NCI-H1092 treated with DMSO at 0.1 percent for 48 hours (cell line): ENCODE results near the gene SLCO3A1.

ENCODE experiments used
- DNase-seq: peaks from one replicate; lab custom pipeline; 2025; lab: John Stamatoyannopoulos, UW

Gene SLCO3A1

DNA sequence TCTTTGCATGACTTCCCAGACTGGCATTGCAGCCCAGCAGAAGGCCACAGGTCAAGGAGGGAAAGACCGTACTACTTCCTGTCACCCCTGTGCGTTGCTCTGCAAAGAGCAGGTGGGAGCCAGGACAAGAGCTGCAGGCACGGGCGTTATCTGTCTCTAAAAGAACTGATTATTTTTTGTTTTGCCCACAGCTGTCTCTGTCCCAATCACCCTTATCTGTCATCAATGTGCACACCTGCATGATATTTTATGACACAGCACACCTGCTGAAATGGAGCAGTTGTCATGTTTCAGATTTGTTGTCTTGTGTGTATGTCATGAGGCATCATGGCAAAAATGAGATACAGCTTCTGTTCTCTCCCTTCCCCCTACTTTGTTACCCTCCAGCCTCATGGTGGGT, 58.8 kb downstream of the SLCO3A1 start:
- peak; percentile 18 for DNase-seq

DNA sequence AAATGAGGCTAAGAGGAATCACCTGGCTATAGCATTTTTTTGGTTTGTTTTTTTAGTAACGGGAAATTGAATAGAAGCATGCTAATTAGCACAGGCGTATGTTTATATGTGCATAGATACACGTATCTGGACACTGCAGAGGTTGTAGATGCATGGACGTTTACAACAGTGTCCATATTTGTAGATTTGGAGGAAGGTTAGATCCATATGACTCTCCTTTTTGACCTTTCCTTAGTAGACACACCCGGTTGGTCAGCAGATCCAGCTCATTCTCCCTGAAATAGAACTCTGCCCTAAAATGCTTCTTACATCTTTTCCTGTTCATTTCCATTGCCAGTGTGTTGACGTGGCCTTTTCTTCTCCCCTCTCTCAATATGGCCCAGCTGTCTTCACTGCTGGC, 60.1 kb downstream of the SLCO3A1 start:
- DNase-seq, result no peak

DNA sequence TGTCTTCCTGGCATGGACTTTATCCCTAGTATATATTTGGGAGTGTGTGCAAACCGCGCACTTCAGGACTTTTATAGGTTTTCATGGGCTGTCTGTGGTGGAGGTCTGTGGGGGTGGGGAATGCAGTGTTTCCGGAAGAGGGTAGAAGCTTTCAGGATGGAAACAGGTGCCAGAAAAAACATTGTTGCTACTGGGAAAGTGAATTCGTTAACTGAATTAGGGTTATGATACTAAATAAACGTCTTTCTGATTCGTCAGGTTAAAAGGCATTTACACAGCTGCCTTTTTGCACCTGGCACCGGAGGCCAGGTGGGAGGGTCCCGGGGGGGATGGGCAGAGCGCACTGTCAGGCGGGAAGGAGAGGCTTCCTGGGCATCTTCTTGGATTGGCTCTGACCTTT, 62.1 kb downstream of the SLCO3A1 start:
- DNase-seq, result peak; percentile 87

DNA sequence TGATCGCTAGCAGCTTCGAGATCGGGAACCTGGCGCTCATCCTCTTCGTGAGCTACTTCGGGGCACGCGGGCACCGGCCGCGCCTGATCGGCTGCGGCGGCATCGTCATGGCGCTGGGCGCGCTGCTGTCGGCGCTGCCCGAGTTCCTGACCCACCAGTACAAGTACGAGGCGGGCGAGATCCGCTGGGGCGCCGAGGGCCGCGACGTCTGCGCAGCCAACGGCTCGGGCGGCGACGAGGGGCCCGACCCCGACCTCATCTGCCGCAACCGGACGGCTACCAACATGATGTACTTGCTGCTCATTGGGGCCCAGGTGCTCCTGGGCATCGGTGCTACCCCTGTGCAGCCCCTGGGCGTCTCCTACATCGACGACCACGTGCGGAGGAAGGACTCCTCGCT, 62.5 kb downstream of the SLCO3A1 start:
- DNase-seq, result no peak

DNA sequence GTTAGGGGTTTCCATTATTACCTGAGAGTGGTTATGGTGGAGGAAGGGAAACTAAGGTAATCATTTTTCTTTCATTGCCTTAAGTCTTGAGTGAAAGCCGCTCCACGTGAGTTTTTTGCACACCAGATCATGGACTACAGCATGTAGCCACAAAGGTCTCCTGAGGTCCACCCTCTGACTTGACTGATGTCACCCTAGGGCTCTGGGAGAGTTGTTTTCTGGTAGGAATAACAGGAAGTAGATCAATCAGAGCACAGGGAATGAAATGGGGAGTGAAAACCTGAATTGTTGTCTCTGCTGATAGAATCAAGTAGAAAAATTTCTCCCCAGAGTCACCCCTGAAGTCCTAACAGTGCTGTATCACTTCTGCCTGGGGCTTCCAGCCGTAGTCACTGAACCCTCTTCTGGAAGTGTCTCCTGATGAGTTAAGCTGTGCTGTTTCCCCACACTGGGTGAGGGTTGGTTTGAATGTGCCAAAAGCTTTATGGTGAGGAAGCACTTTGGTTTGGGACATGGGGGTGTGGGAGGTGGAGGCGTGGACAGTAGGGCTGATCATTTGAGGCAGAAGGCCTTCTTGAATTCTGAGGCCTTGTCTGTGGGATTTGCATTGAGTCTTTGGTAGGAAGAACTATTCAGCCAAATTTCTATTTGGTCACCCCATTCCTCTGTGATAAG, 64.3 kb downstream of the SLCO3A1 start:
- DNase-seq, result no peak

DNA sequence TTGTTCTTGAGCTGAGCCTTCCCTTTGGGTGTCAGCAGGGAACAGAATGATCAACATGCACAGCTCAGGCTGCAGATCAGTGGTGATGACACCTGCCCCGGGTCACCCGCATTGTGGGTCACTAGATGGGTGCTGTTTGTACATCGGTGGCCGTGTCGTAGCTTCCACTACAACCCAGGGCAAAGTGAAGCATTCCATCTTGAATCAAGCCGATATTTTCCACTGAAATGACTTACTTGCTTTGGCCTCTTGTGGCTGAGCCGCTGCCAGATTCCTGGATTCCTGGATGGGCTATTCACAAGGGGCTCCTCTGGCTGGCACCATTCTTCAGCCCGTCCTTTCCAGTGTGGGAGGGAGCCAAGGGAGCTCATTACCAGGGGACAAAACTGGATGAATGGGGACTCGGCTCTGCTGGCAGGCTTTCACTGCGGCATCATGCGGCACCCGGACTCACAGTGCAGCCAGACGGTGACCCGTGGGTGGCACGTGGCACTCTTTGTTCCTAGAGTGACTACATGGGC, 65.6 kb downstream of the SLCO3A1 start:
- DNase-seq, result peak; percentile 22

DNA sequence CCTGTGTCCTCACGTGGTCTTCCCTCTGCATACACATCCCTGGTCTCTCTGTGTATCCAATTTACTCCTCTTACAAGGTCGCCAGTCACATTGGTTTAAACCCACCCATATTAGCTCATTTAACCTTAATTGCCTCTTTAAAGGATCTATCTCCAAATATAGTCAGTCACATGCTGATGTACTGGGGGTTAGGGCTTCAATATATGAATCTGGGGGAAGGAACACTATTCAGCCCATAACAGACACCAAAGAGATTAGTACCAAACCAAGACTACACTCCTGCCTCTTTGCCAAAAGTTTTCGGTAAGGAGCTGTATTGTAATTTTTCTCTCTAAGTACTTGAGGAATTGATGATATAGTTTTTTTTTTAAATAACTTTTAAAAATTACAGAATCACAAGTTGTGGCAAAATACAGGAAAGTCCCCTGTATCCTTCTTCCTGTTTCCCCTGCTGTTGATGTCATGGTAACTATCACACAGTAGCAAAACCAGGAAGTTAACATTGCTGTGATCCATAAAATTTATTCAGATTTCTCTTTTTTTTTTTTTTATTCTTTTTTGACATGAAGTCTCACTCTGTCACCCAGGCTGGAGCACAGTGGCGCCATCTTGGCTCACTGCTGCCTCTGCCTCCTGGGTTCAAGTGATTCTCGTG, 67.8 kb downstream of the SLCO3A1 start:
- DNase-seq, result no peak

- no peak for DNase-seq
Observed at GRCh38 chr15:91921843-91922198, 68.3 kb downstream of the SLCO3A1 start.

- DNase-seq, result peak; percentile 89
Observed at GRCh38 chr15:91922646-91923547, 69.4 kb downstream of the SLCO3A1 start.

GRCh38 chr15:91924183-91924582, 70.7 kb downstream of the SLCO3A1 start:
- no peak for DNase-seq

GRCh38 chr15:91924837-91925495, 71.5 kb downstream of the SLCO3A1 start:
- DNase-seq, result no peak

DNA sequence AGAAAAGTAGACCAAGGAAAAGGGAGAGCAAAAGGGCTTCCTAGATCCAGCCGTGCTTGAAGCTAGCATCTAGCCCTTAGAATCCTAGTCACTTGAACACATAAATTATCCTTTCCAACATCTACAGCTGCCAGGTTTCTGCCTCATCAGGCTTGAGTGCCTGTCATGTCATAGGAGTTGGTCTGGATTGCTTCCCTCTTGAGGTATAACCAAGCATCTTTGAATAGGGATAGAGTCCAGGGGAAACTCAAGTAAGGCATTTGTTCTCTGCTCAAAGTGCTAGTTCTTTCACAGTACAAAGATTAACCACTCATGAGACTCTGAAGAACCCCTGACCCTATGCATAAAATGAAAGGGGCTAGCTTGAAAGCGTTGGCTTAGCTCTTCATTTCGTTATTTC, 72.3 kb downstream of the SLCO3A1 start:
- peak; percentile 26 for DNase-seq

GRCh38 chr15:91926908-91927270, 73.4 kb downstream of the SLCO3A1 start:
- DNase-seq, result no peak

- peak; percentile 55 for DNase-seq
Observed at GRCh38 chr15:91927585-91927984, 74.1 kb downstream of the SLCO3A1 start.

- DNase-seq, result peak; percentile 21
Observed at GRCh38 chr15:91928675-91929074, 75.2 kb downstream of the SLCO3A1 start.

- no peak for DNase-seq
Observed at GRCh38 chr15:91929509-91929908, 76.0 kb downstream of the SLCO3A1 start.

DNA sequence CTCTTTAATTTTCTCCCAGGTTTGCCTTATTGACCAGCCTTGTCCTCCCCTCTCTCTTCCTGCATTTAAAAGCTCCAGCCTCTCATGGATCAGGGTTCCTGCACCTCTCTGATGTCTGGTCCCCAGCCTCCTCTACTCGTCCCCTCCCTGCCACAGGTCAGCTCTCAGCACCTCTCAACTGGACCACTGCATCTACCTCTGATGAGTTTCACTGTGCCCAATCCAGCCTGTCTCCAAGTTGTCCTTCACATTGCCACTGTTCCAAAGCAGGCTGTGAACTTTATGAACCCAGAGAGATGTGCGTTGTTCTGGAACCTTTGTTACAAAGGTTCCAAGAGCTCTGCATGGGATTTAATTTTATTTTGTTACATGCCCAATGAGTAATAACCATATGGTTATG, 76.6 kb downstream of the SLCO3A1 start:
- no peak for DNase-seq

GRCh38 chr15:91936182-91936775, 82.8 kb downstream of the SLCO3A1 start:
- DNase-seq, result no peak

- DNase-seq, result peak; percentile 26
Observed at GRCh38 chr15:91936927-91937326, 83.4 kb downstream of the SLCO3A1 start.

DNA sequence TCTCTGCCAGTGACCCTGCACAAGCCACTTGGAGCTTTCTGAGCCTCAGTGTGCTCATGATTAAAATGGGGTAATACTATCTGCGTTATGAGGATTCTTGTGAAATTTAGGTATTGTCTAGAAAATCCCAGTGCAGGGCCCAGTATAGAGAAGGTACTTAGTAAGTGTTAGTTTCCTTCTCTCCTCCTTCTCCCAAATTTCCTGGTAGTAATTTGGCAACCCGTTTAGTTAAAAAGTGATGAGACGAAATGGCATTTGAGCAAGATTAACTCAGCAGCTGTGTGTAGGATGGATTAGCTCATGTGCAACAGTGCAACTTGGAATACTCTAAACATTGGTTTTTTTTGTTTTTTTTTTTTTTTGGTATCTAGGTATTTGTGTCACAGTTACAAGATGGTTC, 84.6 kb downstream of the SLCO3A1 start:
- no peak for DNase-seq

- DNase-seq, result no peak
Observed at GRCh38 chr15:91939403-91939831, 85.9 kb downstream of the SLCO3A1 start.
